Testis (tissue), 3 donors: ENCODE results near the gene SPATC1L. TPM values are rescaled to one million over a fixed set of nuclear protein-coding genes. Genes with fewer than 3 reads are reported as not detected.
A peak's percentile ranks its signal among the peaks of the same experiment; 100 is the strongest.

Experiments
- DNase-seq: peaks from one replicate; pipeline ENCODE4 v3.0.0-alpha.2; 2019
- H3K27ac ChIP-seq, 2 donors: fragments of 200-600 bp; sonication (generic); one replicate each; pipeline ENCODE4 v1.5.1; 2019
- H3K27me3 ChIP-seq: fragments of 200-600 bp; sonication (generic); one replicate; pipeline ENCODE4 v1.5.1; 2019
- H3K36me3 ChIP-seq: fragments of 200-600 bp; sonication (generic); one replicate; pipeline ENCODE4 v1.5.1; 2017; ENCODE audit warnings: low read depth; ENCODE audit errors: missing control alignments
- H3K4me1 ChIP-seq: fragments of 200-600 bp; sonication (generic); one replicate; pipeline ENCODE4 v1.5.1; 2019
- H3K4me3 ChIP-seq, 2 donors: fragments of 200-600 bp; sonication (generic); one replicate each; pipeline ENCODE4 v1.5.1; 2017 to 2019
- H3K9me3 ChIP-seq: fragments of 200-600 bp; sonication (generic); one replicate; pipeline ENCODE4 v1.5.1; 2017
- CTCF ChIP-seq, 3 experiments: fragments of 450-650 bp in 2 of 3; fragments of 200-600 bp in 1 of 3; sonication (generic) in 1 of 3; IDR thresholded peaks; one replicate each; pipeline ENCODE4 v1.5.1; 2016 to 2019; ENCODE audit warnings: antibody characterized with exemption in 3 of 3, mild to moderate bottlenecking in 2 of 3, moderate library complexity in 1 of 3
- POLR2A ChIP-seq: fragments of 450-650 bp; IDR thresholded peaks from one replicate; pipeline ENCODE4 v1.6.1; 2017; ENCODE audit warnings: antibody characterized with exemption, mild to moderate bottlenecking, moderate library complexity
- WGBS, 2 donors: methylation state at CpG; one replicate each; pipeline ENCODE4 v1.1.5; 2018; 5-methylcytosine and 5-hydroxymethylcytosine counted together
- intact Hi-C: fragments of 100-400 bp; cut with DNase I; formaldehyde crosslinking; loops from one replicate; pipeline ENCODE4 v1.15.1; 2023; ENCODE audit warnings: low total_unique reads
- polyA plus RNA-seq: library from polyadenylated mRNA; stranded (reverse); fragments of 350-450 nt; fragmentation: Illumina TruSeq; extraction: RNeasy Lipid Tissue Mini Kit (QIAGEN cat#74804); gene quantifications from one replicate; pipeline ENCODE4 v1.2.3, GENCODE V29; 2014; ENCODE audit warnings: low read depth, low replicate concordance; ENCODE audit not compliant: insufficient read depth
- total RNA-seq, 2 donors: library from RNA; depleted of rRNA; stranded (reverse); fragments of >200 nt; gene quantifications; one replicate each; pipeline ENCODE4 v1.2.3, GENCODE V29; 2016

Gene SPATC1L
- total and polyA plus RNA-seq, 3 donors from 2014 or later: 55.4 to 96.1 (median 75.6) TPM

- Histone ChIP-seq H3K4me1 (no peaks in the 10 kb centered on the region), H3K27ac (no peak overlapping the region), H3K9me3 (no peaks in the 10 kb centered on the region), H3K36me3 (no peaks in the 10 kb centered on the region), H3K4me3 (no peak overlapping the region), H3K27me3 (no peaks in the 10 kb centered on the region)
- intact Hi-C loops: no loop called here
- peak; percentile 12 for DNase-seq
- WGBS, 2 donors: 93 to 97% methylated on average over 4 of the region's 4 CpGs
- TF ChIP-seq POLR2A: no peak
Observed at GRCh38 chr21:46114963-46115362, 69.3 kb downstream of the SPATC1L start.

- TF ChIP-seq POLR2A (no peak), CTCF (IDR thresholded peaks at IDR 0.05) (no peak)
- DNase-seq: no peak
- intact Hi-C loops: no loop called here
- 94 to 95% methylated on average over 16 of the region's 16 CpGs for WGBS, 2 donors
- Histone ChIP-seq H3K27me3 (no peaks in the 10 kb centered on the region), H3K27ac (no peak overlapping the region), H3K9me3 (no peaks in the 10 kb centered on the region), H3K4me3 (no peak overlapping the region), H3K36me3 (no peaks in the 10 kb centered on the region), H3K4me1 (no peaks in the 10 kb centered on the region)
Observed at GRCh38 chr21:46113497-46114176, 70.6 kb downstream of the SPATC1L start.

GRCh38 chr21:46112725-46113215, 71.5 kb downstream of the SPATC1L start:
- Histone ChIP-seq H3K36me3 (no peaks in the 10 kb centered on the region), H3K27ac (no peak overlapping the region), H3K4me3 (no peak overlapping the region), H3K27me3 (no peaks in the 10 kb centered on the region), H3K4me1 (no peaks in the 10 kb centered on the region), H3K9me3 (no peaks in the 10 kb centered on the region)
- intact Hi-C loops: no loop called here
- TF ChIP-seq CTCF (IDR thresholded peaks at IDR 0.05) (no peak), POLR2A (no peak)
- peak; percentile 11 for DNase-seq
- 83 to 95% methylated on average over 12 to 18 of the region's 20 CpGs for WGBS, 2 donors

- TF ChIP-seq CTCF (IDR thresholded peaks at IDR 0.05) (no peak), POLR2A (no peak)
- intact Hi-C loops: no loop called here
- Histone ChIP-seq H3K27me3 (no peaks in the 10 kb centered on the region), H3K36me3 (no peaks in the 10 kb centered on the region), H3K4me1 (no peaks in the 10 kb centered on the region), H3K27ac (no peak overlapping the region), H3K9me3 (no peaks in the 10 kb centered on the region), H3K4me3 (no peak overlapping the region)
- WGBS, 2 donors: 94 to 95% methylated on average over 28 to 69 of the region's 69 CpGs
- DNase-seq: peak; percentile 12
Observed at GRCh38 chr21:46111857-46112724, 72.2 kb downstream of the SPATC1L start.

- H3K36me3 ChIP-seq: no peaks in the 10 kb centered on the region
- no peak overlapping the region for H3K27ac ChIP-seq
- H3K4me1 ChIP-seq: no peaks in the 10 kb centered on the region
- no peaks in the 10 kb centered on the region for H3K9me3 ChIP-seq
- DNase-seq: no peak
- intact Hi-C loops: no loop called here
- no peak overlapping the region for H3K4me3 ChIP-seq
- no peak for TF ChIP-seq POLR2A
- no peak for TF ChIP-seq CTCF (IDR thresholded peaks at IDR 0.05)
- WGBS, 2 donors: 94 to 100% methylated on average over 1 to 12 of the region's 12 CpGs
- no peaks in the 10 kb centered on the region for H3K27me3 ChIP-seq
Observed at GRCh38 chr21:46111193-46111571, 73.1 kb downstream of the SPATC1L start.
